OCI-M2 (cell line): ENCODE results near the gene OR56B1.
"Not testable (repeated sequence)": the region's sequence is repeated elsewhere in the genome, so short reads cannot be mapped to it uniquely, and the experiment has no call there.

Source experiments
- DNase-seq: peaks from one replicate; lab custom pipeline; 2025; ENCODE audit not compliant: unreplicated experiment; lab: John Stamatoyannopoulos, UW

The OR56B1 gene

GRCh38 chr11:5736396-5736795, at the start of gene OR56B1:
Gene OR56B1 (plus strand): TSS chr11:5736448. CDS start chr11:5736517, 69 bp downstream.
- DNase-seq, result no peak

- no peak for DNase-seq
Observed at GRCh38 chr11:5688482-5688881, 47.8 kb upstream of the OR56B1 start.

GRCh38 chr11:5689551-5689983, 46.7 kb upstream of the OR56B1 start, which contains the start of gene TRIM22:
Gene TRIM22 (plus strand): TSS chr11:5689790. CDS start chr11:5696233, 6,443 bp downstream.
- DNase-seq, result no peak

GRCh38 chr11:5690216-5690615, 46.0 kb upstream of the OR56B1 start:
- no peak for DNase-seq

GRCh38 chr11:5690736-5691135, 45.5 kb upstream of the OR56B1 start:
- DNase-seq, result no peak

- not testable (repeated sequence) for DNase-seq
Observed at GRCh38 chr11:5691238-5691963, 44.8 kb upstream of the OR56B1 start.

- DNase-seq, result no peak
Observed at GRCh38 chr11:5691964-5692361, 44.3 kb upstream of the OR56B1 start.

GRCh38 chr11:5694642-5695041, 41.6 kb upstream of the OR56B1 start:
- no peak for DNase-seq

GRCh38 chr11:5695580-5695979, 40.7 kb upstream of the OR56B1 start:
- DNase-seq, result no peak

- no peak for DNase-seq
Observed at GRCh38 chr11:5696210-5696609, 40.0 kb upstream of the OR56B1 start.

- no peak for DNase-seq
Observed at GRCh38 chr11:5698281-5698680, 38.0 kb upstream of the OR56B1 start.

GRCh38 chr11:5700421-5701054, 35.7 kb upstream of the OR56B1 start:
- no peak for DNase-seq

GRCh38 chr11:5701055-5701577, 35.1 kb upstream of the OR56B1 start:
- no peak for DNase-seq

- DNase-seq, result no peak
Observed at GRCh38 chr11:5703741-5704536, 32.3 kb upstream of the OR56B1 start.

- DNase-seq, result no peak
Observed at GRCh38 chr11:5705688-5706087, 30.6 kb upstream of the OR56B1 start.

- DNase-seq, result no peak
Observed at GRCh38 chr11:5712507-5712906, 23.7 kb upstream of the OR56B1 start.

- DNase-seq, result no peak
Observed at GRCh38 chr11:5713695-5714094, 22.6 kb upstream of the OR56B1 start.

GRCh38 chr11:5716518-5716917, 19.7 kb upstream of the OR56B1 start:
- not testable (repeated sequence) for DNase-seq

- DNase-seq, result no peak
Observed at GRCh38 chr11:5719703-5720495, 16.3 kb upstream of the OR56B1 start.

GRCh38 chr11:5722622-5723021, 13.6 kb upstream of the OR56B1 start:
- DNase-seq, result no peak

- no peak for DNase-seq
Observed at GRCh38 chr11:5726351-5726750, 9.9 kb upstream of the OR56B1 start.
